ENCODE measurements around the gene POLK. TPM values are rescaled to one million over a fixed set of nuclear protein-coding genes. Genes with fewer than 3 reads are reported as not detected.
A peak's percentile ranks its signal among the peaks of the same experiment; 100 is the strongest.

Gene POLK
- total RNA-seq, 2 donors from 2014 or later: 11.3 to 14.8 TPM

DNA sequence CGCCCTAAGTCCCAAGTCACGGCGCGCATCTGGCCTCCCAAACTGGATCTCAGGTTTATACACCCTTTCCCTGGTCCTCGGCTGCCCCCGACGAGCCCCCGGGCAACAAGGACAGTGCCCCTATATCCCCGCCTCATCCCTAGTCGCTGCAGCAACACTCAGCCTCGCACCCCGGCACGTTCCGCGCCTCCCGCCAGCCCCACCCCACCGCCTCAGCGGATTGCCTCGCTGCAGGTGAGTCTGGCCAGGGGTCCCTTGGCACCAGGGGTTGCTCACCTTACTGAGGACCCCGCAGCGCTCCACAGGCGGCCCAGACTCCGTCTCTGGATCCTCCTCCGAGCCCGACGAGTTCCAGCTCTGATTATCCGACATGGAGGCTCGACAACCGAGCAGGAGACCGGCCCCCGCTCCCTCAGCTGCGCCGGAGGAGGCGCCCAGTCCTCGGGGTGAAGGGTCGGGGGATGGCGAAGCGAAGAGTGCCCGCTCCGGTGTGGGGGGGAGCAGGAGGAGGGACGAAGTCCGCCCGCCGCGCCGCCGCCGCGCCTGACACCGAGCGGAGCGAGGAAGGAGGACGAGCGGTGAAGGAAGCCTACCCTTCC lies 756 bp upstream of the POLK start:
- peak; percentile 78 for DNase-seq
- Mint-ChIP-seq H3K4me1 (peaks cover 18% of the 10 kb centered on the region), H3K27ac (peak overlapping the region; percentile 94), H3K4me3 (peak overlapping the region; percentile 89), H3K36me3 (ENCODE audit: low read depth) (peaks cover 14% of the 10 kb centered on the region), H3K27me3 (ENCODE audit: insufficient read depth) (no peaks in the 10 kb centered on the region), H3K9me3 (peaks cover 5% of the 10 kb centered on the region)
- peak overlapping the region; percentile 67 for H3K9ac ChIP-seq (ENCODE audit: extremely low read depth, low read length, poor library complexity, severe bottlenecking)
- peak overlapping the region; percentile 51 for H3K27ac ChIP-seq (ENCODE audit: low read depth, low read length)
- H3K4me3 ChIP-seq (ENCODE audit: low read length): peak overlapping the region; percentile 98
- peaks cover under 1% of the 10 kb centered on the region for H3K36me3 ChIP-seq (ENCODE audit: control insufficient read depth, insufficient read depth, low read length)
- 0 to 1% methylated on average over 13 to 54 of the region's 54 CpGs for WGBS, 2 experiments (ENCODE audit: insufficient coverage in 1 of 2, insufficient read length in 1 of 2)
- TF ChIP-seq, protein P1, sequence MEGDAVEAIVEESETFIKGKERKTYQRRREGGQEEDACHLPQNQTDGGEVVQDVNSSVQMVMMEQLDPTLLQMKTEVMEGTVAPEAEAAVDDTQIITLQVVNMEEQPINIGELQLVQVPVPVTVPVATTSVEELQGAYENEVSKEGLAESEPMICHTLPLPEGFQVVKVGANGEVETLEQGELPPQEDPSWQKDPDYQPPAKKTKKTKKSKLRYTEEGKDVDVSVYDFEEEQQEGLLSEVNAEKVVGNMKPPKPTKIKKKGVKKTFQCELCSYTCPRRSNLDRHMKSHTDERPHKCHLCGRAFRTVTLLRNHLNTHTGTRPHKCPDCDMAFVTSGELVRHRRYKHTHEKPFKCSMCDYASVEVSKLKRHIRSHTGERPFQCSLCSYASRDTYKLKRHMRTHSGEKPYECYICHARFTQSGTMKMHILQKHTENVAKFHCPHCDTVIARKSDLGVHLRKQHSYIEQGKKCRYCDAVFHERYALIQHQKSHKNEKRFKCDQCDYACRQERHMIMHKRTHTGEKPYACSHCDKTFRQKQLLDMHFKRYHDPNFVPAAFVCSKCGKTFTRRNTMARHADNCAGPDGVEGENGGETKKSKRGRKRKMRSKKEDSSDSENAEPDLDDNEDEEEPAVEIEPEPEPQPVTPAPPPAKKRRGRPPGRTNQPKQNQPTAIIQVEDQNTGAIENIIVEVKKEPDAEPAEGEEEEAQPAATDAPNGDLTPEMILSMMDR (conservative IDR thresholded peaks at IDR 0.05): no peak
- no peaks in the 10 kb centered on the region for H3K4me1 ChIP-seq (ENCODE audit: control insufficient read depth, insufficient read depth, low read length)
- H3K9me3 ChIP-seq (ENCODE audit: control insufficient read depth, low read length): peaks cover 11% of the 10 kb centered on the region
- H3K27me3 ChIP-seq (ENCODE audit: control insufficient read depth, insufficient read depth, low read length, poor library complexity, severe bottlenecking): no peaks in the 10 kb centered on the region

DNA sequence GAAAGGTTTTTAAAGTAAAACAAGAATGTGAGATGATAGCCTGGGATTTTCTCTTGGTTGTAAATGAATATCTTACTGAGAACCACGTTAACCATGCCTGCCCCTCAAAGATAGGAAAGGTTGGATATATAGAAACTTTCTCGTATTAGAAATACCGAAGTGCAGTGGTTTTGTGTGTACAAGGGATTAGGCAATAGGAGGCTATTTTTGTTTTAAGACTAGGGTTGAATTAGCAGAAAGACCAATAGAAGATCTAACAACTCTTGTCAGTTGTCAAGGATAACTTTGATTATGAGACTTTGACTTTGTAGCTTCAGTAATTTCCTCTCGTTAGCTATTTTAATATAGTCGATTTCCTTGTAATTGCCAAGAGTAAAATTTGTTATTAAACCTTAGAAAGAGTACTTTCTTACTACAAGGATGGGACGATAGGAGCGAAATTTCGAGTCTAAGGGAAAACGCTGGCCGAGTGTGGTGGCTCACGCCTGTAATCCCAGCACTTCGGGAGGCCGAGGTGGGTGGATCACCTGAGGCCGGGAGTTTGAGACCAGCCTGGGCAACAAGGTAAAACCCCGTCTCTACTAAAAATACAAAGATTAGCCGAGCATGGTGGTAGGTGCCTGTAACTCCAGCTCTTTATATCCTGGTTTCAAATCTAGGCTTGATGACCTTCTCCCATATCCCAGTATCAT lies 838 bp downstream of the POLK start:
- 89 to 94% methylated on average over 14 to 16 of the region's 16 CpGs for WGBS, 2 experiments (ENCODE audit: insufficient coverage in 1 of 2, insufficient read length in 1 of 2)
- Histone ChIP-seq H3K27ac (ENCODE audit: low read depth, low read length) (peak overlapping the region; percentile 68), H3K9me3 (ENCODE audit: control insufficient read depth, low read length) (peaks cover 4% of the 10 kb centered on the region), H3K27me3 (ENCODE audit: control insufficient read depth, insufficient read depth, low read length, poor library complexity, severe bottlenecking) (no peaks in the 10 kb centered on the region), H3K36me3 (ENCODE audit: control insufficient read depth, insufficient read depth, low read length) (no peaks in the 10 kb centered on the region), H3K9ac (ENCODE audit: extremely low read depth, low read length, poor library complexity, severe bottlenecking) (peak overlapping the region; percentile 69), H3K4me3 (ENCODE audit: low read length) (peak overlapping the region; percentile 98), H3K4me1 (ENCODE audit: control insufficient read depth, insufficient read depth, low read length) (peaks cover 7% of the 10 kb centered on the region)
- H3K9me3 Mint-ChIP-seq: peaks cover 1% of the 10 kb centered on the region
- H3K27ac Mint-ChIP-seq: peak overlapping the region; percentile 94
- TF ChIP-seq, protein P1 (conservative IDR thresholded peaks at IDR 0.05): no peak
- H3K27me3 Mint-ChIP-seq (ENCODE audit: insufficient read depth): no peaks in the 10 kb centered on the region
- no peak for DNase-seq
- H3K4me3 Mint-ChIP-seq: peak overlapping the region; percentile 89
- H3K36me3 Mint-ChIP-seq (ENCODE audit: low read depth): peaks cover 10% of the 10 kb centered on the region
- peaks cover 32% of the 10 kb centered on the region for H3K4me1 Mint-ChIP-seq

DNA sequence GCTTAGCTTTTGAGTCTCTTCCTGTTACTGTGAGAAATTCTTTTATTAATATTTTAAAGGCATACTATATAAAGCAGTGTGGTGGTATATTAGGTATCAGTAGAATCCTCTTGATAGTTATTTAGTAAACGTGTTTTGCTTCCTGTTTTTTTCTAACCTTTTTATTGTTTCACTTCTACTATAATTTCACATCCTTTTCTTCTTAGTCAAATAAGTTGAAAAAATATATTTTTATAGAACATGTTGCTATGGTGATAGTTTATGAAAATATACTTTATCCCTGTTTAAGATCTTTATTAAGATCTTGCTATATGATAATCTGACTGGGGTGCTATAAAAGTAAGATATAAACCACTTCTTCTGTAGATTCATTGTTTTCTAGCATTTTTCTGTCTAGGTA lies 2.1 kb downstream of the POLK start:
- TF ChIP-seq, protein P1 (conservative IDR thresholded peaks at IDR 0.05): no peak
- no peak overlapping the region for H3K27ac Mint-ChIP-seq
- no peak overlapping the region for H3K4me3 ChIP-seq (ENCODE audit: low read length)
- no peak for DNase-seq
- no peak overlapping the region for H3K9ac ChIP-seq (ENCODE audit: extremely low read depth, low read length, poor library complexity, severe bottlenecking)
- H3K9me3 Mint-ChIP-seq: peaks cover 13% of the 10 kb centered on the region
- peaks cover 7% of the 10 kb centered on the region for H3K4me1 ChIP-seq (ENCODE audit: control insufficient read depth, insufficient read depth, low read length)
- peaks cover 31% of the 10 kb centered on the region for H3K4me1 Mint-ChIP-seq
- H3K36me3 ChIP-seq (ENCODE audit: control insufficient read depth, insufficient read depth, low read length): no peaks in the 10 kb centered on the region
- no CpG with 5 or more reads among the region's 1 CpG for WGBS, 2 experiments (ENCODE audit: insufficient coverage in 1 of 2, insufficient read length in 1 of 2)
- peaks cover 12% of the 10 kb centered on the region for H3K9me3 ChIP-seq (ENCODE audit: control insufficient read depth, low read length)
- H3K27me3 ChIP-seq (ENCODE audit: control insufficient read depth, insufficient read depth, low read length, poor library complexity, severe bottlenecking): no peaks in the 10 kb centered on the region
- H3K4me3 Mint-ChIP-seq: no peak overlapping the region
- H3K27me3 Mint-ChIP-seq (ENCODE audit: insufficient read depth): no peaks in the 10 kb centered on the region
- H3K27ac ChIP-seq (ENCODE audit: low read depth, low read length): no peak overlapping the region
- H3K36me3 Mint-ChIP-seq (ENCODE audit: low read depth): peaks cover 14% of the 10 kb centered on the region
